HEK293 (cell line): ENCODE measurements around the gene SELENOF.

Experiments used
- CTCF ChIA-PET: fragments of 350-600 bp; formaldehyde crosslinking; extraction: SDS; loops from one replicate; lab custom pipeline; 2021; ENCODE audit warnings: antibody characterized with exemption; lab: Yijun Ruan, JAX
- POLR2A ChIA-PET: fragments of 300-600 bp; formaldehyde crosslinking; extraction: SDS; loops from one replicate; lab custom pipeline; 2020; ENCODE audit warnings: antibody characterized with exemption, inconsistent platforms; lab: Yijun Ruan, JAX
- H3K27ac ChIP-seq: fragments of 200-500 bp; sonication (Bioruptor generic); 2 replicates; pipeline ENCODE4 v1.5.1; 2014; ENCODE audit warnings: low read depth, low read length, control low read depth, inconsistent platforms; ENCODE audit errors: extremely low read depth
- H3K36me3 ChIP-seq, 2 experiments: fragments of 200-500 bp in 1 of 2; sonication (Bioruptor generic) in 1 of 2; 1 replicate in 1 of 2; 2 replicates in 1 of 2; pipeline ENCODE4 v1.5.1; 2014 to 2017; ENCODE audit warnings: inconsistent platforms in 2 of 2, low read length in 2 of 2; ENCODE audit not compliant: control insufficient read depth in 2 of 2, insufficient read depth in 1 of 2
- H3K4me1 ChIP-seq: fragments of 200-500 bp; sonication (Bioruptor generic); 2 replicates; pipeline ENCODE4 v1.5.1; 2014; ENCODE audit warnings: mild to moderate bottlenecking, low read length, inconsistent platforms; ENCODE audit not compliant: control insufficient read depth, insufficient read depth
- H3K4me3 ChIP-seq: 2 replicates; pipeline ENCODE4 v1.5.1; 2011; ENCODE audit warnings: low read depth, mild to moderate bottlenecking, control low read depth, low read length, moderate library complexity
- H3K9me3 ChIP-seq: fragments of 200-500 bp; sonication (Bioruptor generic); 2 replicates; pipeline ENCODE4 v1.5.1; 2014; ENCODE audit warnings: low read depth, low read length, inconsistent platforms; ENCODE audit not compliant: control insufficient read depth, insufficient read depth
- EGR2 ChIP-seq: fragments of 450-650 bp; formaldehyde crosslinking; IDR thresholded peaks from 2 replicates; pipeline ENCODE4 v1.5.1; 2016; ENCODE audit warnings: low read depth, missing biosample characterization, missing genetic modification characterization
- MYNN ChIP-seq: fragments of 450-650 bp; formaldehyde crosslinking; IDR thresholded peaks from 2 replicates; pipeline ENCODE4 v1.5.1; 2016; ENCODE audit warnings: missing biosample characterization, missing genetic modification characterization, borderline replicate concordance
- ZNF132 ChIP-seq: fragments of 450-650 bp; formaldehyde crosslinking; IDR thresholded peaks from 2 replicates; pipeline ENCODE4 v1.5.1; 2017; ENCODE audit warnings: missing biosample characterization, missing genetic modification characterization, borderline replicate concordance
- ZNF140 ChIP-seq: fragments of 450-650 bp; formaldehyde crosslinking; IDR thresholded peaks from 2 replicates; pipeline ENCODE4 v1.5.1; 2016; ENCODE audit warnings: missing biosample characterization, missing genetic modification characterization
- ZNF248 ChIP-seq: fragments of 450-650 bp; formaldehyde crosslinking; IDR thresholded peaks from 2 replicates; pipeline ENCODE4 v1.5.1; 2017; ENCODE audit warnings: missing biosample characterization, missing genetic modification characterization
- ZNF292 ChIP-seq: fragments of 450-650 bp; formaldehyde crosslinking; IDR thresholded peaks from 2 replicates; pipeline ENCODE4 v1.5.1; 2016; ENCODE audit warnings: low read depth, missing biosample characterization, missing genetic modification characterization, borderline replicate concordance
- ZNF311 ChIP-seq: fragments of 450-650 bp; formaldehyde crosslinking; IDR thresholded peaks from 2 replicates; pipeline ENCODE4 v1.5.1; 2017; ENCODE audit warnings: missing biosample characterization, missing genetic modification characterization, borderline replicate concordance
- ZNF394 ChIP-seq: fragments of 450-650 bp; formaldehyde crosslinking; IDR thresholded peaks from 2 replicates; pipeline ENCODE4 v1.5.1; 2016; ENCODE audit warnings: missing biosample characterization, missing genetic modification characterization, mild to moderate bottlenecking, moderate library complexity, borderline replicate concordance
- ZNF658 ChIP-seq: fragments of 450-650 bp; formaldehyde crosslinking; IDR thresholded peaks from 2 replicates; pipeline ENCODE4; 2016; ENCODE audit warnings: missing biosample characterization, missing genetic modification characterization
- ZNF76 ChIP-seq: fragments of 450-650 bp; formaldehyde crosslinking; IDR thresholded peaks from 2 replicates; pipeline ENCODE4; 2016; ENCODE audit warnings: low read depth, missing biosample characterization, missing genetic modification characterization, borderline replicate concordance
- ZSCAN16 ChIP-seq: fragments of 450-650 bp; formaldehyde crosslinking; IDR thresholded peaks from 2 replicates; pipeline ENCODE4 v1.5.1; 2016; ENCODE audit warnings: missing biosample characterization, missing genetic modification characterization
- ZXDB ChIP-seq: fragments of 450-650 bp; formaldehyde crosslinking; IDR thresholded peaks from 2 replicates; pipeline ENCODE4 v1.5.1; 2016; ENCODE audit warnings: missing biosample characterization, missing genetic modification characterization
- TF ChIP-seq, protein P1 (sequence below): fragments of 450-650 bp; formaldehyde crosslinking; IDR thresholded peaks from 2 replicates; pipeline ENCODE4 v1.5.1; 2017; ENCODE audit warnings: missing biosample characterization, missing genetic modification characterization
- TF ChIP-seq, protein P2 (sequence below): fragments of 450-650 bp; formaldehyde crosslinking; IDR thresholded peaks from 2 replicates; pipeline ENCODE4 v1.5.1; 2017; ENCODE audit warnings: missing biosample characterization, missing genetic modification characterization
- TF ChIP-seq, protein P3 (sequence below): fragments of 450-650 bp; formaldehyde crosslinking; IDR thresholded peaks from 2 replicates; pipeline ENCODE4 v1.5.1; 2016; ENCODE audit warnings: missing biosample characterization, missing genetic modification characterization
- TF ChIP-seq, protein P4 (sequence below): fragments of 450-650 bp; formaldehyde crosslinking; conservative IDR thresholded peaks from 2 replicates; pipeline ENCODE4 v1.5.1; 2016; ENCODE audit warnings: low read depth, missing biosample characterization, missing genetic modification characterization
- TF ChIP-seq, protein P5 (sequence below): fragments of 450-650 bp; formaldehyde crosslinking; IDR thresholded peaks from 2 replicates; pipeline ENCODE4; 2016; ENCODE audit warnings: missing biosample characterization, missing genetic modification characterization
- TF ChIP-seq, protein P6 (sequence below): fragments of 450-650 bp; formaldehyde crosslinking; IDR thresholded peaks from 2 replicates; pipeline ENCODE4 v1.5.1; 2017; ENCODE audit warnings: missing biosample characterization, missing genetic modification characterization

SELENOF gene

DNA sequence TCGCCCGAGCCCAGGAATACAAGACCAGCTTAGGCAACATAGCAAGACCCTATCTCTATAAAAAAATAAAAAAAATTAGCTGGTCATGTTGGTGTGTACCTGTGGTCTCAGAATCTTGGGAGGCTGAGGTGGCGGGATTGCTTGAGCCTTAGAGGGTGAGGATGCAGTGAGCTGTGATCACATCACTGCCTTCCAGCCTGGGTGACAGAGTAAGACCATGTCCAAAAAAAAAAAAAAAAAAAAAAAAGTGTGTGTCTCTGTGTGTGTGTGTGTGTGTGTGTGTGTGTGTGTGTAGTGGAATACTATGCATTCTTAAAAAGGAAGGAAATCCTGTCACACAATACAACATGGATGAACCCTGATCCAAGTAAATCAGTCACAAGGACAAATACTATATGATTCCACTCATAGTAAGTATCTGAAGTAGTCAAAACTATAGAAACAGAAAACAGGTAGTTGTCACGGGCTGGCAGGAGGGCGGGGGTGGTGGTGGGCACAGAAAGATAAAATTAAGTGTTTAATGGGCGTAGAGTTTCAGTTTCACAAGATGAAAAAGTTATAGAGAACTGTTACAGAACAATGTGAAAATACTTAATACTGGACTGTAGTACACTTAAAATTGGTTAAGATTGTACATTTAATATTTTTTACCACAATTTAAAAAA is 47.8 kb downstream of the SELENOF start:
- Histone ChIP-seq H3K27ac (no peak overlapping the region), H3K9me3 (no peaks in the 10 kb centered on the region), H3K36me3 (peaks cover 0 to 7% of the 10 kb centered on the region in 2 experiments; a peak in 1 of 3 replicates), H3K4me3 (no peak overlapping the region), H3K4me1 (no peaks in the 10 kb centered on the region; the same call in 1 of the 2 replicates)
- TF ChIP-seq EGR2 (tag by site-specific recombination), result no peak
- TF ChIP-seq, protein P1, sequence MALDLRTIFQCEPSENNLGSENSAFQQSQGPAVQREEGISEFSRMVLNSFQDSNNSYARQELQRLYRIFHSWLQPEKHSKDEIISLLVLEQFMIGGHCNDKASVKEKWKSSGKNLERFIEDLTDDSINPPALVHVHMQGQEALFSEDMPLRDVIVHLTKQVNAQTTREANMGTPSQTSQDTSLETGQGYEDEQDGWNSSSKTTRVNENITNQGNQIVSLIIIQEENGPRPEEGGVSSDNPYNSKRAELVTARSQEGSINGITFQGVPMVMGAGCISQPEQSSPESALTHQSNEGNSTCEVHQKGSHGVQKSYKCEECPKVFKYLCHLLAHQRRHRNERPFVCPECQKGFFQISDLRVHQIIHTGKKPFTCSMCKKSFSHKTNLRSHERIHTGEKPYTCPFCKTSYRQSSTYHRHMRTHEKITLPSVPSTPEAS (tag by site-specific recombination), result peak; percentile 74
- CTCF ChIA-PET, result interaction anchor here (0.8 kb wide), 1 partner anchor 15 kb away, joined by 3 read pairs; no protein-coding TSS in a partner anchor
- POLR2A ChIA-PET, result no interaction called here

DNA sequence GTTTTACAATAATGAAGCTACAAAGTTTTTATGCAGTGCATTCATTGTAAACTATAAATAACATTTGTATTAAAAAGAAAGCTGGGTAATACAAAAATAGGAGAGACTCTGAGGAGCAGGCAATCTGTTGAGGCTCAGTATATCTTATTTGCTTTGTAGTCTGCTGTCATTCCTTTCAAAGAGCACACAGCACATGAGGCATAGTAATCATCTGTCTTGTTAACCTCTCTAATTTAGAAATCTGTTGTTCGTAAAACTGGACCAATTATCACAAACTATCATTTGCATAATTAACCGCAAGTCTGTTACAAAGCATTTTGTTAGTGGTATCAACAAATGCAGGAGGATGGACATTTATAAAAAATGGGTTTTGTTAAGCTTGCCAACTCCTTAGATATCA is 51.0 kb downstream of the SELENOF start:
- Histone ChIP-seq H3K4me3 (no peak overlapping the region), H3K27ac (no peak overlapping the region), H3K36me3 (peaks cover 0 to 7% of the 10 kb centered on the region in 2 experiments; a peak in 1 of 3 replicates), H3K9me3 (no peaks in the 10 kb centered on the region), H3K4me1 (no peaks in the 10 kb centered on the region)
- CTCF ChIA-PET, result no interaction called here
- POLR2A ChIA-PET, result no interaction called here
- no peak for TF ChIP-seq ZNF140
- TF ChIP-seq ZNF76 (tag by site-specific recombination), result no peak
- TF ChIP-seq, protein P2, sequence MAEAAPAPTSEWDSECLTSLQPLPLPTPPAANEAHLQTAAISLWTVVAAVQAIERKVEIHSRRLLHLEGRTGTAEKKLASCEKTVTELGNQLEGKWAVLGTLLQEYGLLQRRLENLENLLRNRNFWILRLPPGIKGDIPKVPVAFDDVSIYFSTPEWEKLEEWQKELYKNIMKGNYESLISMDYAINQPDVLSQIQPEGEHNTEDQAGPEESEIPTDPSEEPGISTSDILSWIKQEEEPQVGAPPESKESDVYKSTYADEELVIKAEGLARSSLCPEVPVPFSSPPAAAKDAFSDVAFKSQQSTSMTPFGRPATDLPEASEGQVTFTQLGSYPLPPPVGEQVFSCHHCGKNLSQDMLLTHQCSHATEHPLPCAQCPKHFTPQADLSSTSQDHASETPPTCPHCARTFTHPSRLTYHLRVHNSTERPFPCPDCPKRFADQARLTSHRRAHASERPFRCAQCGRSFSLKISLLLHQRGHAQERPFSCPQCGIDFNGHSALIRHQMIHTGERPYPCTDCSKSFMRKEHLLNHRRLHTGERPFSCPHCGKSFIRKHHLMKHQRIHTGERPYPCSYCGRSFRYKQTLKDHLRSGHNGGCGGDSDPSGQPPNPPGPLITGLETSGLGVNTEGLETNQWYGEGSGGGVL (tag by site-specific recombination), result no peak
- TF ChIP-seq, protein P3, sequence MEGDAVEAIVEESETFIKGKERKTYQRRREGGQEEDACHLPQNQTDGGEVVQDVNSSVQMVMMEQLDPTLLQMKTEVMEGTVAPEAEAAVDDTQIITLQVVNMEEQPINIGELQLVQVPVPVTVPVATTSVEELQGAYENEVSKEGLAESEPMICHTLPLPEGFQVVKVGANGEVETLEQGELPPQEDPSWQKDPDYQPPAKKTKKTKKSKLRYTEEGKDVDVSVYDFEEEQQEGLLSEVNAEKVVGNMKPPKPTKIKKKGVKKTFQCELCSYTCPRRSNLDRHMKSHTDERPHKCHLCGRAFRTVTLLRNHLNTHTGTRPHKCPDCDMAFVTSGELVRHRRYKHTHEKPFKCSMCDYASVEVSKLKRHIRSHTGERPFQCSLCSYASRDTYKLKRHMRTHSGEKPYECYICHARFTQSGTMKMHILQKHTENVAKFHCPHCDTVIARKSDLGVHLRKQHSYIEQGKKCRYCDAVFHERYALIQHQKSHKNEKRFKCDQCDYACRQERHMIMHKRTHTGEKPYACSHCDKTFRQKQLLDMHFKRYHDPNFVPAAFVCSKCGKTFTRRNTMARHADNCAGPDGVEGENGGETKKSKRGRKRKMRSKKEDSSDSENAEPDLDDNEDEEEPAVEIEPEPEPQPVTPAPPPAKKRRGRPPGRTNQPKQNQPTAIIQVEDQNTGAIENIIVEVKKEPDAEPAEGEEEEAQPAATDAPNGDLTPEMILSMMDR (tag by site-specific recombination), result no peak
- TF ChIP-seq ZXDB (tag by site-specific recombination), result no peak
- TF ChIP-seq ZNF248 (tag by site-specific recombination), result no peak
- TF ChIP-seq ZSCAN16, result no peak
- no peak for TF ChIP-seq ZNF658
- TF ChIP-seq, protein P4, sequence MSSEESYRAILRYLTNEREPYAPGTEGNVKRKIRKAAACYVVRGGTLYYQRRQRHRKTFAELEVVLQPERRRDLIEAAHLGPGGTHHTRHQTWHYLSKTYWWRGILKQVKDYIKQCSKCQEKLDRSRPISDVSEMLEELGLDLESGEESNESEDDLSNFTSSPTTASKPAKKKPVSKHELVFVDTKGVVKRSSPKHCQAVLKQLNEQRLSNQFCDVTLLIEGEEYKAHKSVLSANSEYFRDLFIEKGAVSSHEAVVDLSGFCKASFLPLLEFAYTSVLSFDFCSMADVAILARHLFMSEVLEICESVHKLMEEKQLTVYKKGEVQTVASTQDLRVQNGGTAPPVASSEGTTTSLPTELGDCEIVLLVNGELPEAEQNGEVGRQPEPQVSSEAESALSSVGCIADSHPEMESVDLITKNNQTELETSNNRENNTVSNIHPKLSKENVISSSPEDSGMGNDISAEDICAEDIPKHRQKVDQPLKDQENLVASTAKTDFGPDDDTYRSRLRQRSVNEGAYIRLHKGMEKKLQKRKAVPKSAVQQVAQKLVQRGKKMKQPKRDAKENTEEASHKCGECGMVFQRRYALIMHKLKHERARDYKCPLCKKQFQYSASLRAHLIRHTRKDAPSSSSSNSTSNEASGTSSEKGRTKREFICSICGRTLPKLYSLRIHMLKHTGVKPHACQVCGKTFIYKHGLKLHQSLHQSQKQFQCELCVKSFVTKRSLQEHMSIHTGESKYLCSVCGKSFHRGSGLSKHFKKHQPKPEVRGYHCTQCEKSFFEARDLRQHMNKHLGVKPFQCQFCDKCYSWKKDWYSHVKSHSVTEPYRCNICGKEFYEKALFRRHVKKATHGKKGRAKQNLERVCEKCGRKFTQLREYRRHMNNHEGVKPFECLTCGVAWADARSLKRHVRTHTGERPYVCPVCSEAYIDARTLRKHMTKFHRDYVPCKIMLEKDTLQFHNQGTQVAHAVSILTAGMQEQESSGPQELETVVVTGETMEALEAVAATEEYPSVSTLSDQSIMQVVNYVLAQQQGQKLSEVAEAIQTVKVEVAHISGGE (tag by site-specific recombination), result no peak
- TF ChIP-seq ZNF292 (tag by site-specific recombination), result no peak
- no peak for TF ChIP-seq MYNN (tag by site-specific recombination)
- no peak for TF ChIP-seq ZNF132
- TF ChIP-seq, protein P5, sequence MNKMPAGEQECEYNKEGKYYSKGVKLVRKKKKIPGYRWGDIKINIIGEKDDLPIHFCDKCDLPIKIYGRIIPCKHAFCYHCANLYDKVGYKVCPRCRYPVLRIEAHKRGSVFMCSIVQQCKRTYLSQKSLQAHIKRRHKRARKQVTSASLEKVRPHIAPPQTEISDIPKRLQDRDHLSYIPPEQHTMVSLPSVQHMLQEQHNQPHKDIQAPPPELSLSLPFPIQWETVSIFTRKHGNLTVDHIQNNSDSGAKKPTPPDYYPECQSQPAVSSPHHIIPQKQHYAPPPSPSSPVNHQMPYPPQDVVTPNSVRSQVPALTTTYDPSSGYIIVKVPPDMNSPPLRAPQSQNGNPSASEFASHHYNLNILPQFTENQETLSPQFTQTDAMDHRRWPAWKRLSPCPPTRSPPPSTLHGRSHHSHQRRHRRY (tag by site-specific recombination), result no peak
- no peak for TF ChIP-seq ZNF394 (tag by site-specific recombination)
- TF ChIP-seq, protein P6, sequence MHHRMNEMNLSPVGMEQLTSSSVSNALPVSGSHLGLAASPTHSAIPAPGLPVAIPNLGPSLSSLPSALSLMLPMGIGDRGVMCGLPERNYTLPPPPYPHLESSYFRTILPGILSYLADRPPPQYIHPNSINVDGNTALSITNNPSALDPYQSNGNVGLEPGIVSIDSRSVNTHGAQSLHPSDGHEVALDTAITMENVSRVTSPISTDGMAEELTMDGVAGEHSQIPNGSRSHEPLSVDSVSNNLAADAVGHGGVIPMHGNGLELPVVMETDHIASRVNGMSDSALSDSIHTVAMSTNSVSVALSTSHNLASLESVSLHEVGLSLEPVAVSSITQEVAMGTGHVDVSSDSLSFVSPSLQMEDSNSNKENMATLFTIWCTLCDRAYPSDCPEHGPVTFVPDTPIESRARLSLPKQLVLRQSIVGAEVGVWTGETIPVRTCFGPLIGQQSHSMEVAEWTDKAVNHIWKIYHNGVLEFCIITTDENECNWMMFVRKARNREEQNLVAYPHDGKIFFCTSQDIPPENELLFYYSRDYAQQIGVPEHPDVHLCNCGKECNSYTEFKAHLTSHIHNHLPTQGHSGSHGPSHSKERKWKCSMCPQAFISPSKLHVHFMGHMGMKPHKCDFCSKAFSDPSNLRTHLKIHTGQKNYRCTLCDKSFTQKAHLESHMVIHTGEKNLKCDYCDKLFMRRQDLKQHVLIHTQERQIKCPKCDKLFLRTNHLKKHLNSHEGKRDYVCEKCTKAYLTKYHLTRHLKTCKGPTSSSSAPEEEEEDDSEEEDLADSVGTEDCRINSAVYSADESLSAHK (tag by site-specific recombination), result no peak
- TF ChIP-seq ZNF311 (tag by site-specific recombination), result no peak
